Testis (tissue), 3 donors: ENCODE data around the gene TROAP. TPM values are rescaled to one million over a fixed set of nuclear protein-coding genes. Genes with fewer than 3 reads are reported as not detected.

Source experiments
- DNase-seq: peaks from one replicate; pipeline ENCODE4 v3.0.0-alpha.2; 2019
- H3K27ac ChIP-seq, 2 donors: fragments of 200-600 bp; sonication (generic); one replicate each; pipeline ENCODE4 v1.5.1; 2019
- H3K27me3 ChIP-seq: fragments of 200-600 bp; sonication (generic); one replicate; pipeline ENCODE4 v1.5.1; 2019
- H3K36me3 ChIP-seq: fragments of 200-600 bp; sonication (generic); one replicate; pipeline ENCODE4 v1.5.1; 2017; ENCODE audit warnings: low read depth; ENCODE audit errors: missing control alignments
- H3K4me1 ChIP-seq: fragments of 200-600 bp; sonication (generic); one replicate; pipeline ENCODE4 v1.5.1; 2019
- H3K4me3 ChIP-seq, 2 donors: fragments of 200-600 bp; sonication (generic); one replicate each; pipeline ENCODE4 v1.5.1; 2017 to 2019
- H3K9me3 ChIP-seq: fragments of 200-600 bp; sonication (generic); one replicate; pipeline ENCODE4 v1.5.1; 2017
- CTCF ChIP-seq, 3 experiments: fragments of 450-650 bp in 2 of 3; fragments of 200-600 bp in 1 of 3; sonication (generic) in 1 of 3; IDR thresholded peaks; one replicate each; pipeline ENCODE4 v1.5.1; 2016 to 2019; ENCODE audit warnings: antibody characterized with exemption in 3 of 3, mild to moderate bottlenecking in 2 of 3, moderate library complexity in 1 of 3
- POLR2A ChIP-seq: fragments of 450-650 bp; IDR thresholded peaks from one replicate; pipeline ENCODE4 v1.6.1; 2017; ENCODE audit warnings: antibody characterized with exemption, mild to moderate bottlenecking, moderate library complexity
- WGBS, 2 donors: methylation state at CpG; one replicate each; pipeline ENCODE4 v1.1.5; 2018; 5-methylcytosine and 5-hydroxymethylcytosine counted together
- intact Hi-C: fragments of 100-400 bp; cut with DNase I; formaldehyde crosslinking; loops from one replicate; pipeline ENCODE4 v1.15.1; 2023; ENCODE audit warnings: low total_unique reads
- polyA plus RNA-seq: library from polyadenylated mRNA; stranded (reverse); fragments of 350-450 nt; fragmentation: Illumina TruSeq; extraction: RNeasy Lipid Tissue Mini Kit (QIAGEN cat#74804); gene quantifications from one replicate; pipeline ENCODE4 v1.2.3, GENCODE V29; 2014; ENCODE audit warnings: low read depth, low replicate concordance; ENCODE audit not compliant: insufficient read depth
- total RNA-seq, 2 donors: library from RNA; depleted of rRNA; stranded (reverse); fragments of >200 nt; gene quantifications; one replicate each; pipeline ENCODE4 v1.2.3, GENCODE V29; 2016

The TROAP gene
- total and polyA plus RNA-seq, 3 donors from 2014 or later = 22.8 to 61.7 (median 36.1) TPM

DNA sequence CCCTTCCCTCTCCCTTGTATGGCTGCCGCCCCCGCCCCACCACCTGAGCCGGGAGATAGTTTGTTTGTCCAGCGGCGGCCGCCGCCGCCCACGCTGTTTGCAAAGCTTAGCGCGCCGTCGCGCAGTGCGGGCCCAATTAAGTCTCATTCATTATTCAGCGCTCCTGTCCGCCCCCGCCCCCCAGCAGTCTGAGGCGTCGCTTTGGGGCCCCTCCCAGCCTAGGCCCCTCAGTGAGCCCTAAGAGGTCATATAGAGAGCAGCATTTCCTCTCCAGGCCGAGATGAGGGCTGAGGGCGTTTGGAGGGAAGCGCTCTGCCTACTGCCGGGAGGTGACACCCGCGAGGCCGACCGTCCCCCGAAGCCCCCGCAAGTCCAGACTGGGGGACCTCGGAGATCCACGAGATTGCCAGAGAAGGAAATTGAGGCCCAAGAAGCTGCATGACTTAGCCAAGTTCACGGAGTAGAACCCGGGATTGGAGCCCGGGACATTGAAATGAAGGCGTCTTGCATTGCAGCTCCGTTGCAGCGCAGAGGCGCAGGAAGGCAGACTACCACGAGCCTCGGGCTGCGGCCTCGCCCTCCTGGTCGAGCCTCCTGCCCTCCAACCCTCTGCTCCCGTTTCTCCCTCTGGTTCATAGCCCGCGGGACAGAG, 23.7 kb downstream of the TROAP start, which contains the start of gene DNAJC22:
TSS of gene DNAJC22 (plus strand) at position 230 of the 652 bp plus-strand sequence. CDS start 1,985 bp downstream, outside the sequence.
- Histone ChIP-seq H3K27me3 (no peaks in the 10 kb centered on the region), H3K27ac (no peak within 1 kb of the TSS), H3K36me3 (no peaks in the 10 kb centered on the region), H3K4me1 (peaks cover 48% of the 10 kb centered on the region), H3K4me3 (peak within 1 kb of the TSS; percentile 0 to 49), H3K9me3 (no peaks in the 10 kb centered on the region)
- intact Hi-C loops = loop anchor here (10.0 kb wide), 1 partner anchor 168 kb away; no protein-coding TSS in a partner anchor
- peak; percentile 25 for DNase-seq
- 3 to 6% methylated on average over 18 to 46 of the region's 47 CpGs for WGBS, 2 donors
- TF ChIP-seq CTCF (IDR thresholded peaks at IDR 0.05) (no peak), POLR2A (no peak)

DNA sequence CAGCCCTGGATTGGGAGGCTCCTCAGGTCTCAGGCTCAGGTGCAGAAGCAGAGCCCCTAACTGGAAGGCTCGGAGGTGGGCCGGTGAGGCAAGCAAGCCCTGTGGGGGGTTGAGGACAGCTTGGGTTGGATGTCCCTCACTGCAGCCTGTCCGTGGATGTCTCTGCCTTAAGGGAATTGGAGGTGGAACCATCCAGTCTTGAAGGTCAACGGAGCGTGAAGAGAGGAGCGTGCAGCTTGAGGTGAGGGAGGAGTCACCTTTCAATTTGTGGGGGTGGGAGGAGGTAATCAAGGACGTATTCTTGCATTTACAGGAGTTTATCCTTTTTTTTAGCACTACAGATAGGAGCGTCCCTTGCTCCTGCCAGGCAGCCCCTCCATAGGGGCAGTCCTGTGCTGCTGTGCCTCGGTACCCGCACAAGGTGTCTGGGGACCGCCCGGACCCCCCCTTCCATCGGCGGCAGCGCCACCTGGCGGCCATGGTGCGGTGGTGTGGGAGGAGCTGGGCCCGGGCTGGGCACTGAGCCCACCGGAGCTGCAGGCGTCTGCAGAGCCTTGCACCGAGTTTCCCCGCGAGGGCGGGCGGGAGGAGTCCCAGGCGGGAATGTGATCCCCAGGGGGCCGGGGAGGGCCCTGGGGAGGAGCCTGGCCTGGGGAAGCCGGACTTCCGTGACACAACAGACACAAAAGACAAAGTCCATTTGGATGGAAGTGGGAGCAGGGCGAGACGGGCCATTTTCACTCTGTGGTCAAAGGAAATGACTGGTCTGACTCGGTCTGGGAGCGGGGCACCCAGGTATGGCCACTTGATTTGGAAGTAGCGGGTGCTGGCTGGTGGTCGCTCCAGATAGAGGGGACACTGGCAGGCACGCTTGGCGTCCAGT, 24.5 kb downstream of the TROAP start:
- Histone ChIP-seq H3K27ac (no peak overlapping the region), H3K4me1 (peaks cover 47% of the 10 kb centered on the region), H3K36me3 (no peaks in the 10 kb centered on the region), H3K27me3 (no peaks in the 10 kb centered on the region), H3K4me3 (peak overlapping the region; percentile 0 to 49), H3K9me3 (no peaks in the 10 kb centered on the region)
- TF ChIP-seq POLR2A (no peak), CTCF (IDR thresholded peaks at IDR 0.05) (peak; percentile 77 to 95 (median 83))
- 7 to 17% methylated on average over 15 to 37 of the region's 37 CpGs for WGBS, 2 donors
- intact Hi-C loops = loop anchor here (10.0 kb wide), 1 partner anchor 167 kb away; no protein-coding TSS in a partner anchor
- DNase-seq = peak; percentile 72

DNA sequence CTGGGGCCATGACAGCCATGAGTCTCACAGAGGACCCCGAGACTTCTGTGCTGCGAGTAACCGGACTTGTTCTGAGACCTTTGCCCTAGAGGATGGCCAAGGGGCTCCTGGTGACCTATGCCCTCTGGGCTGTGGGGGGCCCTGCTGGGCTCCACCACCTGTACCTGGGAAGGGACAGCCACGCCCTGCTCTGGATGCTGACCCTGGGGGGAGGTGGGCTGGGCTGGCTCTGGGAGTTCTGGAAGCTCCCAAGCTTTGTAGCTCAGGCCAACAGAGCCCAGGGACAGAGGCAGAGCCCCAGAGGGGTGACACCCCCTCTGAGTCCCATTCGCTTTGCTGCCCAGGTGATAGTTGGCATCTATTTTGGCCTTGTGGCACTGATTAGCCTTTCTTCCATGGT, 25.7 kb downstream of the TROAP start:
- Histone ChIP-seq H3K36me3 (no peaks in the 10 kb centered on the region), H3K4me3 (no peak overlapping the region), H3K27me3 (no peaks in the 10 kb centered on the region), H3K9me3 (no peaks in the 10 kb centered on the region), H3K27ac (no peak overlapping the region), H3K4me1 (peaks cover 38% of the 10 kb centered on the region)
- DNase-seq = peak; percentile 4
- intact Hi-C loops = loop anchor here (10.0 kb wide), 1 partner anchor 166 kb away; no protein-coding TSS in a partner anchor
- TF ChIP-seq CTCF (IDR thresholded peaks at IDR 0.05) (no peak), POLR2A (no peak)
- WGBS, 2 donors = 97 to 100% methylated on average over 4 to 5 of the region's 5 CpGs

- H3K27ac ChIP-seq = no peak overlapping the region
- no peak overlapping the region for H3K4me3 ChIP-seq
- H3K4me1 ChIP-seq = peaks cover 38% of the 10 kb centered on the region
- WGBS, 2 donors = 91 to 94% methylated on average over 11 of the region's 11 CpGs
- TF ChIP-seq POLR2A (no peak), CTCF (IDR thresholded peaks at IDR 0.05) (no peak)
- intact Hi-C loops = loop anchor here (10.0 kb wide), 1 partner anchor 166 kb away; no protein-coding TSS in a partner anchor
- H3K27me3 ChIP-seq = no peaks in the 10 kb centered on the region
- no peaks in the 10 kb centered on the region for H3K9me3 ChIP-seq
- H3K36me3 ChIP-seq = no peaks in the 10 kb centered on the region
- DNase-seq = peak; percentile 6
Measured at GRCh38 chr12:49349266-49349665, 26.2 kb downstream of the TROAP start.
